ENCODE data around the gene MUC20. TPM values are rescaled to one million over a fixed set of nuclear protein-coding genes. Genes with fewer than 3 reads are reported as not detected.
"Not testable (repeated sequence)": the region's sequence is repeated elsewhere in the genome, so short reads cannot be mapped to it uniquely, and the experiment has no call there.

The MUC20 gene
- total and polyA plus RNA-seq, 4 donors = 2.9 to 17.8 (median 11.1) TPM

DNA sequence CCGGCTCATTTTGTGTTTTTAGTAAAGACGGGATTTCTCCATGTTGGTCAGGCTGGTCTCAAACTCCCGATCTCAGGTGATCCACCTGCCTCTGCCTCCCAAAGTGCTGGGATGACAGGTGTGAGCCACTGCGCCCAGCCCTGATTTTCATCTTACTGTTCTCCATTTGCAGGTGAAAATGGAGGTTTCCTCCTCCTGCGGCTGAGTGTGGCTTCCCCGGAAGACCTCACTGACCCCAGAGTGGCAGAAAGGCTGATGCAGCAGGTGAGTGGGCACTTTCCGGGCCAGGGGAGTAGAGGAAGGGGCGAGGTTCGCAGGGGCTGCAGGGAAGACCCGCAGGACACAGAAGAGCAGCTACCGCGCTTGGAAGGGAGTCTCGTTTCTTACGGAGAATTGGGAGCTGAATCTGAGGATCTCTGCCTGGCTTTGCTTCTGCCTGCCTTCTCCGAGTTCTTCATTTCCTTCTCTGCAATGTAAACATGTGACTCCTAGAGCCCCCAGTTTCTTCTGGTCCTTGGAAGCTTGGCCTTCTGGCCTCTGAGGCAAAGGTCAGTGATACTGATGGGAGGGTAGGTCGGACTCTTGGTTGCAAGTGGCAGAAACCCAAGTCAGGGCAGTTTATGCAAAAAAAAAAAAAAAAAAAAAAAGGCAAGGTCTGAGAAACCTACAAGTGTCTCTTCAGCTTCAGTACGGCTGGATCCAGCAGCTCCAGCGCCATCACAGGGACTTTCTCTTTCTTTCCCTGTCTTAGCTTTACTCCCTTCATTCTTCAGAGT is 8.9 kb downstream of the MUC20 start:
- H3K36me3 ChIP-seq (ENCODE audit: control insufficient read depth in 1 of 2, insufficient read depth in 2 of 2, low read length in 1 of 2) = no peaks in the 10 kb centered on the region
- 88 to 89% methylated on average over 18 of the region's 18 CpGs for WGBS, 2 donors
- no peak overlapping the region for H3K27ac ChIP-seq (ENCODE audit: low read depth in 1 of 2, low read length in 2 of 2)
- H3K9me3 ChIP-seq (ENCODE audit: control insufficient read depth, low read length) = no peaks in the 10 kb centered on the region
- no peak overlapping the region for H3K4me3 ChIP-seq (ENCODE audit: low read length in 2 of 2)
- H3K4me1 ChIP-seq (ENCODE audit: control insufficient read depth in 1 of 2, insufficient read depth in 2 of 2, low read length in 2 of 2) = no peaks in the 10 kb centered on the region
- intact Hi-C loops (cut with DNase I) = loop anchor here in 1 of 2 donors (10.0 kb wide), 1 partner anchor 115 kb away; no protein-coding TSS in a partner anchor
- H3K27me3 ChIP-seq (ENCODE audit: control insufficient read depth in 1 of 2, insufficient read depth in 2 of 2, low read length in 1 of 2) = no peaks in the 10 kb centered on the region
- DNase-seq = peak; percentile 42 to 65
- ATAC-seq (ENCODE audit: low FRiP score) = no peak

GRCh38 chr3:195731356-195731905 is 10.7 kb downstream of the MUC20 start:
- DNase-seq (peak; percentile 24 to 71), ATAC-seq (ENCODE audit: low FRiP score) (no peak)
- no peak overlapping the region for H3K27ac ChIP-seq (ENCODE audit: low read depth in 1 of 2, low read length in 2 of 2)
- intact Hi-C loops (cut with DNase I) = no loop called here
- H3K4me1 ChIP-seq (ENCODE audit: control insufficient read depth in 1 of 2, insufficient read depth in 2 of 2, low read length in 2 of 2) = no peaks in the 10 kb centered on the region
- no peak overlapping the region for H3K4me3 ChIP-seq (ENCODE audit: low read length in 2 of 2)
- H3K36me3 ChIP-seq (ENCODE audit: control insufficient read depth in 1 of 2, insufficient read depth in 2 of 2, low read length in 1 of 2) = no peaks in the 10 kb centered on the region
- no peaks in the 10 kb centered on the region for H3K9me3 ChIP-seq (ENCODE audit: control insufficient read depth, low read length)
- H3K27me3 ChIP-seq (ENCODE audit: control insufficient read depth in 1 of 2, insufficient read depth in 2 of 2, low read length in 1 of 2) = no peaks in the 10 kb centered on the region
- 91 to 92% methylated on average over 11 of the region's 11 CpGs for WGBS, 2 donors

- H3K4me1 ChIP-seq (ENCODE audit: control insufficient read depth in 1 of 2, insufficient read depth in 2 of 2, low read length in 2 of 2) = no peaks in the 10 kb centered on the region
- 76 to 81% methylated on average over 12 of the region's 12 CpGs for WGBS, 2 donors
- no peak overlapping the region for H3K4me3 ChIP-seq (ENCODE audit: low read length in 2 of 2)
- H3K27ac ChIP-seq (ENCODE audit: low read depth in 1 of 2, low read length in 2 of 2) = no peak overlapping the region
- H3K36me3 ChIP-seq (ENCODE audit: control insufficient read depth in 1 of 2, insufficient read depth in 2 of 2, low read length in 1 of 2) = no peaks in the 10 kb centered on the region
- intact Hi-C loops (cut with DNase I) = no loop called here
- no peaks in the 10 kb centered on the region for H3K27me3 ChIP-seq (ENCODE audit: control insufficient read depth in 1 of 2, insufficient read depth in 2 of 2, low read length in 1 of 2)
- peak; percentile 46 to 75 for DNase-seq
- no peak for ATAC-seq (ENCODE audit: low FRiP score)
- H3K9me3 ChIP-seq (ENCODE audit: control insufficient read depth, low read length) = no peaks in the 10 kb centered on the region
Measured at GRCh38 chr3:195732940-195733339, 12.2 kb downstream of the MUC20 start.

DNA sequence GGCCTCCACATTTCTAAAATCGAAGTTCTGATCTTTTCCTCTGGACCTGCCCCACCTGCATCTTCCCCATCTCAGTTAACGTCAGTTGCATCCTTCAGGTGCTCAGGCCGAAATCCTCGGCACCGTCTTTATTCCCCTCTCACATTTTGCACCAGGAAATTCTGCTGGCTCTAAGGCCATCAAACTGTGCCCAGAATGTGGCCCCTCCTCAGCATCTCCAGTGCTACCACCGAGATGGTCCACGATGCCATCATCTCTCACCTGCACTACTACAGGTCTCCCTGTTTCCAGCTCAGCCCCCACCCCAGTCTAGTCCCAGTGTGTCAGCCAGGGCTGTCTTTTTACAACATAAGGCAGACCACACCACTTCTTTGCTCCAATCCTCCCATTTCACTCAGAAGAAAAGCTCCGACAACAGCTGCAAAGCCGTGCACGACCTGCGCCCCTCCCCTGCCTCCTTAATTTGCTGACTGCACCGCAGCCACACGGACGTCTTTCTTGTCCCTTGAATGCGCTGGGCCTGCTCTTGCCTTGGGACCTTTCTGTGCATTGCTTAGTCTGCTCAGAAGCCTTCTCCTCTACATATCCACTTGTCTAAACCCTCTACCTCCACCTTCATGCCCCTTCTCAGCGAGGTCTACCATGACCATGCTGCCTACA is 14.4 kb downstream of the MUC20 start:
- DNase-seq (peak; percentile 36 to 66), ATAC-seq (ENCODE audit: low FRiP score) (no peak)
- H3K27ac ChIP-seq (ENCODE audit: low read depth in 1 of 2, low read length in 2 of 2) = no peak overlapping the region
- no peaks in the 10 kb centered on the region for H3K4me1 ChIP-seq (ENCODE audit: control insufficient read depth in 1 of 2, insufficient read depth in 2 of 2, low read length in 2 of 2)
- no peaks in the 10 kb centered on the region for H3K36me3 ChIP-seq (ENCODE audit: control insufficient read depth in 1 of 2, insufficient read depth in 2 of 2, low read length in 1 of 2)
- WGBS, 2 donors = 77 to 78% methylated on average over 16 of the region's 16 CpGs
- intact Hi-C loops (cut with DNase I) = no loop called here
- H3K27me3 ChIP-seq (ENCODE audit: control insufficient read depth in 1 of 2, insufficient read depth in 2 of 2, low read length in 1 of 2) = no peaks in the 10 kb centered on the region
- no peak overlapping the region for H3K4me3 ChIP-seq (ENCODE audit: low read length in 2 of 2)
- H3K9me3 ChIP-seq (ENCODE audit: control insufficient read depth, low read length) = no peaks in the 10 kb centered on the region

- Histone ChIP-seq H3K27ac (ENCODE audit: low read depth in 1 of 2, low read length in 2 of 2) (no peak overlapping the region), H3K9me3 (ENCODE audit: control insufficient read depth, low read length) (no peaks in the 10 kb centered on the region), H3K36me3 (ENCODE audit: control insufficient read depth in 1 of 2, insufficient read depth in 2 of 2, low read length in 1 of 2) (no peaks in the 10 kb centered on the region), H3K27me3 (ENCODE audit: control insufficient read depth in 1 of 2, insufficient read depth in 2 of 2, low read length in 1 of 2) (no peaks in the 10 kb centered on the region), H3K4me1 (ENCODE audit: control insufficient read depth in 1 of 2, insufficient read depth in 2 of 2, low read length in 2 of 2) (no peaks in the 10 kb centered on the region), H3K4me3 (ENCODE audit: low read length in 2 of 2) (no peak overlapping the region)
- intact Hi-C loops (cut with DNase I) = no loop called here
- WGBS, 2 donors = 92 to 95% methylated on average over 12 of the region's 12 CpGs
- DNase-seq (peak; percentile 14 to 69), ATAC-seq (ENCODE audit: low FRiP score) (no peak)
Measured at GRCh38 chr3:195736866-195737490, 16.2 kb downstream of the MUC20 start.

- H3K36me3 ChIP-seq (ENCODE audit: control insufficient read depth in 1 of 2, insufficient read depth in 2 of 2, low read length in 1 of 2); intact Hi-C loops (cut with DNase I); H3K9me3 ChIP-seq (ENCODE audit: control insufficient read depth, low read length); ATAC-seq (ENCODE audit: low FRiP score); H3K27me3 ChIP-seq (ENCODE audit: control insufficient read depth in 1 of 2, insufficient read depth in 2 of 2, low read length in 1 of 2); H3K27ac ChIP-seq (ENCODE audit: low read depth in 1 of 2, low read length in 2 of 2); H3K4me1 ChIP-seq (ENCODE audit: control insufficient read depth in 1 of 2, insufficient read depth in 2 of 2, low read length in 2 of 2); H3K4me3 ChIP-seq (ENCODE audit: low read length in 2 of 2): not testable (repeated sequence)
- DNase-seq = peak; percentile 6 to 41
- WGBS, 2 donors = 88 to 89% methylated on average over 6 of the region's 6 CpGs
Measured at GRCh38 chr3:195737782-195738181, 17.0 kb downstream of the MUC20 start.

DNA sequence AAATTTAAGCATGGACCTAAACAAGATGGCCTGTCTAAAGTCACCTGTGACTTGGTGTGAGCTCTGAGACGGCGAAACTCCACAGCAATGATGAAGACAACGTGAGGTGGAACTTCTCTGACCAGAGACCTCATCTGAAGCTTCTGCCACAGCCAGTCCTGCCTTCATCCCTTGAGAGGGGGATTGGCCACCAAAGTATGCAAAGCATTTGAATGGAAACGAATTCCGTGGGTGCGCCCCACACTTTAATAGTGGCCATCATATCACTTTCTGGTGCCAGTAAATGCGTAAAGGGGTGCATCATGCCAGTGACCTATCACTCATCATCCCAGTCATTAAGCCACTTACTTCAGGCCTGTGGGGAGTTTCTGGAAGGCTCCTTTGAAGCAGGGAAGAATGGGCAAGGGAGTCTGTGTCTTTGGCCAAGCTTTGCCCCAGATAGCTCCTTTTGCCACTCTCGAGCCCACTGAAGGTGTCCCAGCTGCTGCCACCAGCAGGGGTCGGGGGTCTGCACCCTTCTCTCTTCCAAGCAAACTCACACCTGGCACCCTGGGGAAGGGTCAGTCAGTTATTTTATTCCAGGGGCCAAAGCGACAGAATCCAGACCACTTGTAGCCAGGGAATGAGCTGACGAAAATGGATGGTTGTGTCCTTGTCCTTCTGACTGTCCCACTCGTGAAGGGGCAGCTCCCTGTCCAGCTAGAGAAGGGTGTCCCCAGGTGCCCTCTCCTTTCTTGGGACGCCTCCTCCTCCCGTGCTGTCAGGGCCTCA is 17.7 kb downstream of the MUC20 start:
- Histone ChIP-seq H3K4me1 (ENCODE audit: control insufficient read depth in 1 of 2, insufficient read depth in 2 of 2, low read length in 2 of 2) (no peaks in the 10 kb centered on the region), H3K9me3 (ENCODE audit: control insufficient read depth, low read length) (no peaks in the 10 kb centered on the region), H3K27me3 (ENCODE audit: control insufficient read depth in 1 of 2, insufficient read depth in 2 of 2, low read length in 1 of 2) (no peaks in the 10 kb centered on the region), H3K4me3 (ENCODE audit: low read length in 2 of 2) (no peak overlapping the region), H3K36me3 (ENCODE audit: control insufficient read depth in 1 of 2, insufficient read depth in 2 of 2, low read length in 1 of 2) (no peaks in the 10 kb centered on the region), H3K27ac (ENCODE audit: low read depth in 1 of 2, low read length in 2 of 2) (no peak overlapping the region)
- intact Hi-C loops (cut with DNase I) = no loop called here
- 84 to 86% methylated on average over 14 of the region's 14 CpGs for WGBS, 2 donors
- ATAC-seq (ENCODE audit: low FRiP score) (no peak), DNase-seq (peak; percentile 26 to 51)

DNA sequence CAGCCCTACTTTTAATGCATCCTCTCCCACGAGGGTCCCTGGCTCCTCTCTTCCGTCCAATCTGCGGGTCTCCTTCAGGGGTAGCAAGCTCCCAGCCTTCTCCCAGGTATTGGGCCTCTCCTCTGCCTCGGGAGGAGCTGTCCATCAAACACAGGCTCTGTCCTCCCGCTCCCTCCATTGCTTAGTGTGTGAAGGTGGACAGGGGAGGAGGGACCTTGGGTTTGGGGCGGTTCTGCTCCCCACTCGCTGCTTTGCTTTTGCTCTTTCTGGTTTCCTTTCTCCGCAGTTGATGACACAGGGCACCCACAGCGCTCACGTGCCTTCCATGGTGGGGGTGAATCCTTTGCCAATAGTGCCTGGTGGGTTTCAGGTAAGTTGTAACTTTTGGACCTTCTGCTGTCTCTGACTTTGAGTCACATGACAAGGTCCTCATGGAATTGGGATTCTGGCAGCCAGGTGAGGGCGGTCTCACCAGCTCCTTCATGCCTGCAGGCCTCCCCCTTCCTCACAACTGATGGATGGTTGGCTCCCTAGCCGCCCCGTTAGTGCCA is 18.9 kb downstream of the MUC20 start:
- intact Hi-C loops (cut with DNase I) = no loop called here
- H3K9me3 ChIP-seq (ENCODE audit: control insufficient read depth, low read length) = no peaks in the 10 kb centered on the region

More for the DNA sequence above, 18.9 kb downstream of the MUC20 start:
- peak; percentile 28 to 54 for DNase-seq
- H3K27me3 ChIP-seq (ENCODE audit: control insufficient read depth in 1 of 2, insufficient read depth in 2 of 2, low read length in 1 of 2) = no peaks in the 10 kb centered on the region
- ATAC-seq (ENCODE audit: low FRiP score) = no peak
- H3K4me3 ChIP-seq (ENCODE audit: low read length in 2 of 2) = no peak overlapping the region
- H3K4me1 ChIP-seq (ENCODE audit: control insufficient read depth in 1 of 2, insufficient read depth in 2 of 2, low read length in 2 of 2) = no peaks in the 10 kb centered on the region
- 81 to 85% methylated on average over 12 to 13 of the region's 13 CpGs for WGBS, 2 donors
- H3K27ac ChIP-seq (ENCODE audit: low read depth in 1 of 2, low read length in 2 of 2) = no peak overlapping the region
- no peaks in the 10 kb centered on the region for H3K36me3 ChIP-seq (ENCODE audit: control insufficient read depth in 1 of 2, insufficient read depth in 2 of 2, low read length in 1 of 2)

All from aorta (tissue), 5 donors.